GM18868 (cell line): ENCODE results near the gene ANKRD55.

Experiments used
- ATAC-seq: cut with Tn5 transposase; IDR thresholded peaks from one replicate; pipeline ENCODE4 v1.9.1; 2021; ENCODE audit warnings: mild to moderate bottlenecking, moderate library complexity; ENCODE audit not compliant: unreplicated experiment

The ANKRD55 gene

DNA sequence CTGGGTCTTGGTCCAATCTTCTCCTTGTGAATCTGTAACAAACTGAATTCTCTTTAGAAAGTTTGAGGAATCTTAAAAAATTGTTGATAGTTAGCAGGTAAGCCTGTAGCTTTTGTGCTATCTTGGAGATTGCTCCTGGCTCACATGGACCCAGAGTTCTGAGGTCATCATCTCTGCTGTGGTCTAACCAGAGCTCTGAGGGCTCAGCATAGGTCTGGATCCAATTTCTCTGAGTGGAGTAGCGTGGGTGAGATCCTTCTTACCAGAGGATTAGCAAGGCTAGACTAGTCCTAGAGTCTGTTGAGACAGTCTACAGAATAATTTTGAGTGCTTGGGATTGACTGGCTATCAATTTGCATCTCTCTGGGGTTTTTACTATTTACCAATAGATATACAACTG lies 177.8 kb downstream of the ANKRD55 start:
- no peak for ATAC-seq

DNA sequence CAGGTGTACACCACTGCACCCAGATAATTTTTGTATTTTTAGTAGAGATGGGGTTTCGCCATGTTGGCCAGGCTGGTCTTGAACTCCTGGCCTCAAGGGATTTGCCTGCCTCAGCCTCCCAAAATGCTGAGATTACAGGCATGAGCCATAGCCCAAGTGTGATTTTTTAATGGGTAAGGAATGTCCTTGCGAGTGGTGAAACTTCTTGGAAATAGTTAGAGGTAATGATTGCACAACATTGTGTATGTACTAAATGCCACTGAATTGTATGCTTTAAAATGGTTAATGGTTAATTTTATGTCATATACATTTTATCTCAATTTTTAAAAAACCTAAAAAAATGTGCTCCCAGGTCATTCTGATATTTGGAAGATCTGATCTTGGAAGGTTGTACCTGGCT lies 178.5 kb downstream of the ANKRD55 start:
- no peak for ATAC-seq

DNA sequence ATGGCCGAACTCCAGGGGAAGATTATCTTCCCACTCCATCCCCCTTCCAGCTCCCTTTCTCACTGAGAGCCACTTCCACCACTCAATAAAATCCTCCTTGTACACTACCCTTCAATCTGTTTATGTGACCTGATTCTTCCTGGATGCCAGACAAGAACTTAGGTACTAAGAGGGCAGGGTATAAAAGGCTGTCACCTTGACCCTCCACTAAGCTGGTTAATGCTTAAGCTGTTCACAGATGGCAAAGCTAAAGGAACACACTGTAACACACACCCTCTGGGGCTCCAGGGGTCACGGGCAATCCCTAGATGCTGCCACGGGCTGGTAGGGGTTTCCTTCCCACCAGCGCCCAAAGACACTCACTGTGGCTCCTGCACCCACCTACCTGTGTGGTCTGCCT lies 179.8 kb downstream of the ANKRD55 start:
- no peak for ATAC-seq

DNA sequence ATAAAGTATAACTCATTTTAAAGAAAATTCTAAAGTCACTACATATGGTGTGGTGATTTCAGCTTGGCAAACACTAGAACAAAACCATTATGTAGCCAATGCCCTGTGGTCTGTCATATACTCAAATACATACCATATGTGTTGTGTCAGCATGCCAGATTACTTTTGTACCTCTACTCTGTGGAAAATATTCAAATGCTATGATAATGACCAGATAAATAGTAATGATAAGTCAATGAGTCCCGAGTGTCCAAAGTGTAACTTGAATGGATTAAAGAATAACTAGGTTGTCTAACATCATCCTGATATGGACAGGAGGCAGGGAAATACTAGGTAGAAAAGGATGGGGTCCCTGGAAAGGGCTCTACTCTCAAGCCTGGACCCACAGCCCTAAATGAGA lies 180.4 kb downstream of the ANKRD55 start:
- no peak for ATAC-seq

DNA sequence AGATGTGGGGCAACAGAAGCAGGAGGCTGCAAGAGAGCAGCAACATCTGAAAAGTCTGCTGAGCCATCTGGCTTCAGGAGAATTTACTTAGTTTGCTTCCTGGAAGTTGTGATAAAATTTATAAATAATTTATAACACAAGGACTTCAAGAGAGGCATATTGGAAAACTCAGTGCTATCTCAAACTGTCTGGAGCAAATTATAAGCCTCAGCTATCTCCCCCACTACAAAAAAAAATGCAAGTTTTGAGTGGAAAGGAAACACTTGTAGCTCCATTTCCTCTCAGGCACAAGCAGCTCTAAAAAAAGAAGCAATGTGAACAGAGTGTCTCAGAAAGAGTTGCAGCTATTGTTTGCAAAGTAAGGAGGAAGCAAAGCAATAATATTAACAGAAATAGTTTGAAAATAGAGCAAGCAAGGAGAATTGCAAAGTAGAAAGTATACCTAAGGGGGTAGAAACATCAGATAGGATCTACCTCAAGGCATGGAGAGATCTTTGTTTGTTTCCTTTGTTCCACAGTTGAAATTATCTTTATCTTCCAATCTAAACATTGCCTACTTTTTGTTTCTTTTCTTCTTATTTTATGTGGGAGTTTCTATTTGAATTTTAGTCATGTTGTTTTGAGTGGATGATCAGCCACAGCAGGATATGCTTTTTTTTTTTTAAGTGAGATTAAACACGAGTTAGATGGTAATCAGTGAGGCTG lies 182.4 kb downstream of the ANKRD55 start:
- ATAC-seq = no peak
